Loucy (cell line): Measurements from ENCODE around the gene PPFIBP2.

ENCODE experiments used
- H2AFZ ChIP-seq: fragments of 200-600 bp; sonication (generic); 2 replicates; pipeline ENCODE4 v1.6.0; 2016; ENCODE audit warnings: antibody characterized with exemption, mild to moderate bottlenecking, low read length, moderate library complexity
- H3F3A ChIP-seq: fragments of 200-600 bp; 2 replicates; pipeline ENCODE4 v1.6.0; 2016; ENCODE audit warnings: antibody characterized with exemption, low read depth, mild to moderate bottlenecking
- H3K27me3 ChIP-seq: fragments of 200-600 bp; sonication (generic); 2 replicates; pipeline ENCODE4 v1.6.1; 2014; ENCODE audit warnings: low read length, mild to moderate bottlenecking; ENCODE audit not compliant: insufficient read depth, poor library complexity, severe bottlenecking
- H3K36me3 ChIP-seq: fragments of 200-600 bp; sonication (generic); 2 replicates; pipeline ENCODE4 v1.6.1; 2016; ENCODE audit warnings: low read length; ENCODE audit not compliant: insufficient read depth
- H3K4me1 ChIP-seq: fragments of 200-600 bp; sonication (generic); 2 replicates; pipeline ENCODE4 v1.5.1; 2014; ENCODE audit warnings: low read length, mild to moderate bottlenecking; ENCODE audit not compliant: insufficient read depth, poor library complexity, severe bottlenecking
- H3K4me2 ChIP-seq: fragments of 200-600 bp; sonication (generic); 2 replicates; pipeline ENCODE4 v1.6.0; 2014; ENCODE audit warnings: antibody characterized with exemption, low read length, low read depth, mild to moderate bottlenecking; ENCODE audit not compliant: poor library complexity, severe bottlenecking
- H3K4me3 ChIP-seq: fragments of 200-600 bp; sonication (generic); 2 replicates; pipeline ENCODE4 v1.5.1; 2014; ENCODE audit warnings: low read length, mild to moderate bottlenecking, mixed read lengths; ENCODE audit not compliant: poor library complexity, severe bottlenecking
- H3K79me2 ChIP-seq: fragments of 200-600 bp; sonication (generic); 2 replicates; pipeline ENCODE4 v1.6.1; 2014; ENCODE audit warnings: low read length; ENCODE audit not compliant: insufficient read depth
- H3K9ac ChIP-seq: fragments of 200-600 bp; sonication (generic); 2 replicates; pipeline ENCODE4 v1.6.0; 2014; ENCODE audit warnings: mild to moderate bottlenecking, low read depth, low read length, moderate library complexity; ENCODE audit not compliant: poor library complexity, severe bottlenecking
- H3K9me2 ChIP-seq: fragments of 200-600 bp; sonication (generic); replicated peaks from 2 replicates; pipeline ENCODE4 v1.6.1; 2016; ENCODE audit warnings: low read depth, low read length, mixed read lengths
- H3K9me3 ChIP-seq: fragments of 200-600 bp; sonication (generic); 2 replicates; pipeline ENCODE4 v1.6.1; 2014; ENCODE audit warnings: mild to moderate bottlenecking, antibody characterized with exemption, low read length, low read depth; ENCODE audit not compliant: insufficient read depth
- H4K20me1 ChIP-seq: fragments of 200-600 bp; sonication (generic); 2 replicates; pipeline ENCODE4 v1.6.0; 2014; ENCODE audit warnings: antibody characterized with exemption, low read length, mild to moderate bottlenecking; ENCODE audit not compliant: insufficient read depth, poor library complexity, severe bottlenecking
- CTCF ChIP-seq: fragments of 200-600 bp; sonication (generic); conservative IDR thresholded peaks from 2 replicates; pipeline ENCODE4 v1.5.1; 2014; ENCODE audit warnings: mild to moderate bottlenecking, antibody characterized with exemption, low read length
- EZH2phosphoT487 ChIP-seq: fragments of 200-600 bp; IDR thresholded peaks from 2 replicates; pipeline ENCODE4 v1.6.1; 2018; ENCODE audit warnings: antibody characterized with exemption, mild to moderate bottlenecking, moderate library complexity, borderline replicate concordance

Gene PPFIBP2

GRCh38 chr11:7610393-7610792 is 96.6 kb downstream of the PPFIBP2 start:
- Histone ChIP-seq H3K36me3 (no peaks in the 10 kb centered on the region), H3K27me3 (peaks cover 3% of the 10 kb centered on the region), H3K4me3 (no peak overlapping the region), H3K9ac (no peak overlapping the region), H3K9me3 (no peaks in the 10 kb centered on the region), H2AFZ (no peak overlapping the region), H4K20me1 (no peaks in the 10 kb centered on the region), H3K79me2 (no peaks in the 10 kb centered on the region), H3K4me1 (no peaks in the 10 kb centered on the region), H3K9me2 (no peaks in the 10 kb centered on the region), H3F3A (no peaks in the 10 kb centered on the region), H3K4me2 (no peak overlapping the region)
- TF ChIP-seq CTCF, result no peak
- TF ChIP-seq EZH2phosphoT487, result no peak

DNA sequence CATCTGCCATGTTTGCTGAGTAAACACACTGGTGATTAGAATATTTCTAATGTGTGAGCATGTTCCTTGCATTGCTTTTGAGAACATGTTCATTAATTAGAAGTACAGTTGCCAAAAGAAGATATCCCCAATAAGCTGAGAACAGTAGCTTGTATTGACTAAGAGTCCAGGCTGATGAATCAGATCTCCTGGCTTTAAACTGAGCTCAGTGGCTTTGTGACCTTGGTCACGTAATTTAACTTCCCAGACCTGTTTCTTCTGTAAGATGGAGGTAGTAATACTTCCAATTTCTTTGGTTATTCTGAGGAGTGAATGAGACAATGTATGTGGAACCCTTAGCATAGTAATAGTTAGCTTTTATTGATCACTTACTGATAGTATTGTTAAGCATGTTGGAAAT is 97.6 kb downstream of the PPFIBP2 start:
- H3K9me2 ChIP-seq, result no peaks in the 10 kb centered on the region
- H3K4me2 ChIP-seq, result no peak overlapping the region
- H2AFZ ChIP-seq, result no peak overlapping the region
- no peaks in the 10 kb centered on the region for H3K79me2 ChIP-seq
- H3K4me1 ChIP-seq, result no peaks in the 10 kb centered on the region
- H3K27me3 ChIP-seq, result peaks cover 3% of the 10 kb centered on the region
- H3K9me3 ChIP-seq, result no peaks in the 10 kb centered on the region
- TF ChIP-seq CTCF, result no peak
- no peak for TF ChIP-seq EZH2phosphoT487
- H4K20me1 ChIP-seq, result no peaks in the 10 kb centered on the region
- H3K4me3 ChIP-seq, result no peak overlapping the region
- no peaks in the 10 kb centered on the region for H3K36me3 ChIP-seq
- H3F3A ChIP-seq, result no peaks in the 10 kb centered on the region
- no peak overlapping the region for H3K9ac ChIP-seq

GRCh38 chr11:7612056-7612660 is 98.4 kb downstream of the PPFIBP2 start:
- Histone ChIP-seq H3K79me2 (no peaks in the 10 kb centered on the region), H3K4me3 (no peak overlapping the region), H3K36me3 (no peaks in the 10 kb centered on the region), H3K4me2 (no peak overlapping the region), H3K27me3 (peaks cover 3% of the 10 kb centered on the region), H2AFZ (no peak overlapping the region), H3K9me3 (no peaks in the 10 kb centered on the region), H3K9me2 (no peaks in the 10 kb centered on the region), H3K9ac (no peak overlapping the region), H3K4me1 (no peaks in the 10 kb centered on the region), H3F3A (no peaks in the 10 kb centered on the region), H4K20me1 (no peaks in the 10 kb centered on the region)
- no peak for TF ChIP-seq EZH2phosphoT487
- TF ChIP-seq CTCF, result no peak
